CD14-positive monocyte (primary cell): ENCODE results near the gene SCN5A. TPM values are rescaled to one million over a fixed set of nuclear protein-coding genes. Genes with fewer than 3 reads are reported as not detected.

Source experiments
- DNase-seq, 3 donors: peaks; one replicate each; pipeline ENCODE4 v3.0.0-alpha.2; 2011 to 2022
- H2AFZ ChIP-seq: 2 replicates; pipeline ENCODE4 v1.6.0; 2012; ENCODE audit warnings: mild to moderate bottlenecking, low read depth, low read length, inconsistent platforms; ENCODE audit not compliant: insufficient read depth, poor library complexity, severe bottlenecking
- H3K27ac ChIP-seq, 2 donors: 1 replicate in 1 of 2; 2 replicates in 1 of 2; pipeline ENCODE4 v1.5.1; 2012 to 2013; ENCODE audit warnings: low read length in 2 of 2, control low read depth in 1 of 2, inconsistent platforms in 1 of 2, low read depth in 1 of 2, mild to moderate bottlenecking in 1 of 2
- H3K27me3 ChIP-seq, 2 donors: one replicate each; pipeline versions ENCODE4 v1.6.0 to v1.6.1; 2011 to 2013; ENCODE audit warnings: low read length in 2 of 2; ENCODE audit not compliant: control insufficient read depth in 2 of 2, insufficient read depth in 2 of 2
- H3K36me3 ChIP-seq, 2 donors: replicated peaks in 1 of 2; 1 replicate in 1 of 2; 2 replicates in 1 of 2; pipeline versions ENCODE4 v1.5.1 to v1.6.1; 2012 to 2013; ENCODE audit warnings: low read length in 2 of 2, control low read depth in 1 of 2, inconsistent platforms in 1 of 2, mild to moderate bottlenecking in 1 of 2; ENCODE audit not compliant: insufficient read depth in 2 of 2, control insufficient read depth in 1 of 2
- H3K4me1 ChIP-seq, 2 donors: 1 replicate in 1 of 2; 2 replicates in 1 of 2; pipeline versions ENCODE4 v1.5.1 to v1.6.1; 2012 to 2013; ENCODE audit warnings: low read length in 2 of 2, control low read depth in 1 of 2, inconsistent platforms in 1 of 2, mild to moderate bottlenecking in 1 of 2, moderate library complexity in 1 of 2; ENCODE audit not compliant: insufficient read depth in 2 of 2, control insufficient read depth in 1 of 2
- H3K4me2 ChIP-seq: replicated peaks from 2 replicates; pipeline ENCODE3; 2012; ENCODE audit warnings: low read length, moderate library complexity, mild to moderate bottlenecking; ENCODE audit not compliant: poor library complexity, severe bottlenecking; ENCODE audit errors: extremely low read depth
- H3K4me3 ChIP-seq, 3 experiments: fragments of 200-600 bp in 1 of 3; sonication (generic) in 1 of 3; replicated peaks in 1 of 3; 1 replicate in 2 of 3; 2 replicates in 1 of 3; pipeline ENCODE4 v1.5.1; 2011 to 2013; ENCODE audit warnings: low read length in 3 of 3, mild to moderate bottlenecking in 3 of 3, control low read depth in 2 of 3, low read depth in 2 of 3, inconsistent platforms in 1 of 3, moderate library complexity in 1 of 3
- H3K79me2 ChIP-seq: 2 replicates; pipeline ENCODE4 v1.6.0; 2012; ENCODE audit warnings: mild to moderate bottlenecking, control low read depth, inconsistent platforms, low read length, moderate library complexity; ENCODE audit not compliant: insufficient read depth
- H3K9ac ChIP-seq: 2 replicates; pipeline ENCODE4 v1.6.0; 2017; ENCODE audit warnings: low read length, mild to moderate bottlenecking; ENCODE audit not compliant: insufficient read depth, poor library complexity, severe bottlenecking
- H3K9me3 ChIP-seq, 2 donors: replicated peaks in 1 of 2; 1 replicate in 1 of 2; 2 replicates in 1 of 2; pipeline versions ENCODE4 v1.5.1 to v1.6.1; 2012 to 2013; ENCODE audit warnings: low read length in 2 of 2, control low read depth in 1 of 2; ENCODE audit not compliant: control insufficient read depth in 1 of 2, insufficient read depth in 1 of 2
- H4K20me1 ChIP-seq: 2 replicates; pipeline ENCODE4 v1.6.0; 2012; ENCODE audit warnings: mild to moderate bottlenecking, low read length, control low read depth, moderate library complexity; ENCODE audit not compliant: insufficient read depth
- H3K27ac Mint-ChIP-seq, 7 donors: one replicate each; pipeline ENCODE4 v1.8.0; 2020; ENCODE audit warnings: mild to moderate bottlenecking in 7 of 7, mixed read lengths in 7 of 7, moderate library complexity in 6 of 7, inconsistent platforms in 2 of 7
- H3K27me3 Mint-ChIP-seq, 3 donors: one replicate each; pipeline ENCODE4 v1.8.0; 2021 to 2022; ENCODE audit warnings: low read depth in 3 of 3, mild to moderate bottlenecking in 3 of 3, mixed read lengths in 3 of 3, moderate library complexity in 3 of 3, inconsistent platforms in 1 of 3
- H3K36me3 Mint-ChIP-seq, 2 donors: one replicate each; pipeline ENCODE4 v1.8.0; 2020; ENCODE audit warnings: mixed read lengths in 2 of 2, inconsistent platforms in 1 of 2, mild to moderate bottlenecking in 1 of 2
- H3K4me1 Mint-ChIP-seq: one replicate; pipeline ENCODE4 v1.8.0; 2020; ENCODE audit warnings: mild to moderate bottlenecking, mixed read lengths
- H3K4me3 Mint-ChIP-seq, 2 donors: one replicate each; pipeline ENCODE4 v1.8.0; 2020; ENCODE audit warnings: mild to moderate bottlenecking in 2 of 2, mixed read lengths in 2 of 2, moderate library complexity in 1 of 2
- H3K9me3 Mint-ChIP-seq, 7 donors: one replicate each; pipeline ENCODE4 v1.8.0; 2020 to 2022; ENCODE audit warnings: mixed read lengths in 7 of 7, mild to moderate bottlenecking in 6 of 7, moderate library complexity in 6 of 7, inconsistent platforms in 2 of 7
- CTCF ChIP-seq: fragments of 200-600 bp; IDR thresholded peaks from one replicate; pipeline ENCODE4 v1.8.0; 2022; ENCODE audit warnings: antibody characterized with exemption, mild to moderate bottlenecking
- WGBS: methylation state at CpG from one replicate; pipeline ENCODE4 v1.1.5; 2013; ENCODE audit warnings: missing lambda C conversion rate; ENCODE audit not compliant: insufficient coverage; 5-methylcytosine and 5-hydroxymethylcytosine counted together
- intact Hi-C, 2 donors: fragments of 100-400 bp; cut with micrococcal nuclease; formaldehyde crosslinking; loops; one replicate each; pipeline versions ENCODE4 v1.15.0 to v1.15.1; 2023
- polyA plus RNA-seq, 3 donors: library from polyadenylated mRNA; depleted of rRNA in 1 of 3; unstranded in 2 of 3; stranded (reverse) in 1 of 3; fragments of 300-500 nt in 2 of 3; fragments of >200 nt in 1 of 3; fragmentation: Illumina TruSeq in 2 of 3; gene quantifications; 1 replicate in 2 of 3; 2 replicates in 1 of 3; pipeline ENCODE4 v1.2.3, GENCODE V29; 2012 to 2021

Gene SCN5A
- polyA plus RNA-seq, 3 donors = not detected

- peaks cover 0 to 6% (median 0%) of the 10 kb centered on the region in 7 donors for H3K9me3 Mint-ChIP-seq
- no peak for DNase-seq
- H3K4me1 Mint-ChIP-seq = peaks cover 15% of the 10 kb centered on the region
- Histone ChIP-seq H3K4me1 (no peaks in the 10 kb centered on the region), H3K9ac (no peak overlapping the region), H3K4me3 (no peak overlapping the region), H3K79me2 (no peaks in the 10 kb centered on the region), H3K4me2 (no peak overlapping the region), H3K9me3 (no peaks in the 10 kb centered on the region), H3K27me3 (no peaks in the 10 kb centered on the region), H3K27ac (no peak overlapping the region), H3K36me3 (no peaks in the 10 kb centered on the region), H2AFZ (no peak overlapping the region), H4K20me1 (no peaks in the 10 kb centered on the region)
- WGBS = 0% methylated on average over 1 of the region's 5 CpGs
- intact Hi-C loops = no loop called here
- H3K36me3 Mint-ChIP-seq = no peaks in the 10 kb centered on the region
- no peak overlapping the region for H3K4me3 Mint-ChIP-seq
- no peak overlapping the region for H3K27ac Mint-ChIP-seq
- TF ChIP-seq CTCF = no peak
- H3K27me3 Mint-ChIP-seq = peaks cover 4 to 12% (median 4%) of the 10 kb centered on the region in 3 donors
Observed at GRCh38 chr3:38684546-38684945, 35.1 kb upstream of the SCN5A start.

- Mint-ChIP-seq H3K4me3 (no peak overlapping the region), H3K36me3 (no peaks in the 10 kb centered on the region), H3K27me3 (peaks cover 0 to 9% (median 1%) of the 10 kb centered on the region in 3 donors), H3K27ac (no peak overlapping the region), H3K4me1 (no peaks in the 10 kb centered on the region), H3K9me3 (peaks cover 0 to 2% (median 0%) of the 10 kb centered on the region in 7 donors)
- Histone ChIP-seq H3K4me2 (no peak overlapping the region), H3K27me3 (no peaks in the 10 kb centered on the region), H3K27ac (no peak overlapping the region), H2AFZ (no peak overlapping the region), H3K9me3 (no peaks in the 10 kb centered on the region), H4K20me1 (no peaks in the 10 kb centered on the region), H3K36me3 (no peaks in the 10 kb centered on the region), H3K4me1 (no peaks in the 10 kb centered on the region), H3K79me2 (no peaks in the 10 kb centered on the region), H3K4me3 (no peak overlapping the region), H3K9ac (no peak overlapping the region)
- TF ChIP-seq CTCF = no peak
- 62% methylated on average over 3 of the region's 4 CpGs for WGBS
- no peak for DNase-seq
- intact Hi-C loops = no loop called here
Observed at GRCh38 chr3:38669668-38670067, 20.2 kb upstream of the SCN5A start.
